Fibroblast of the conjunctiva (primary cell): Measurements from ENCODE around the gene CNPY1.
"Not testable (repeated sequence)": the region's sequence is repeated elsewhere in the genome, so short reads cannot be mapped to it uniquely, and the experiment has no call there.

Experiments
- DNase-seq: peaks from one replicate; pipeline ENCODE4 v3.0.0-alpha.2; 2010; ENCODE audit warnings: low read depth

The CNPY1 gene

DNA sequence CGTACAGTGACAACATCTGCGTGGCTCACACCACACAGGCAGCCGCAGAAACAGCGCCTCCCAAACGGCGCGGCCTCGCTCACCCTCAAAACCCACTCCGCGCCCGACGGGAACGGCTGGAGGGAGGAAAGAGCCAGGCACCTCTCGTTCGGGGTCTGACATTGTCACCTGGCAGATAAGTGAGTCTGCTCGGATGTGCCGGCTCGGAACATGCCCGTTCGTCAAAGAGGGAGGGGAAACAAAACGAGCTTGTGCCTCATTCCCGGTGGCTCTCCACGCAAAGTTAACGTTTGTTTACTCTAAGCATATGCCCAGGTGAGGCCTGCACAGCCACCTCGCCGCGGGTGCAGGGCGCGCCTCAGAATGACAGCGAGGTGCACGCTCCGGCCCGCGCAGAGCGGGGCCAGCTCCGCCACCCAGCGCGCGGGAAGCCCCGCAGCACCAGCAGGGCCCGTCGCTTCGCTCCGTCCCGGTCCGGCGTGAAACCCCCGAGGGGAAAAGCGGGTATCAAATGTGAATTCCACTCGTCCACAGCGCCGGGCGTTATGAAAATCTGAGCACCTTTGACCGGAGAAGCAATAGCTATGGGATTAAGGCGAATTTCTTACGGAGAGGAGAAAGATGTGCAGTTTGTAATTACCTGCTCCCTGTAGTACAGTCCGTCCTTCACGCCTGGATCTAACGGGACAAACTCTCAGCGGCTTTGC is 13.1 kb downstream of the CNPY1 start:
- no peak for DNase-seq

DNA sequence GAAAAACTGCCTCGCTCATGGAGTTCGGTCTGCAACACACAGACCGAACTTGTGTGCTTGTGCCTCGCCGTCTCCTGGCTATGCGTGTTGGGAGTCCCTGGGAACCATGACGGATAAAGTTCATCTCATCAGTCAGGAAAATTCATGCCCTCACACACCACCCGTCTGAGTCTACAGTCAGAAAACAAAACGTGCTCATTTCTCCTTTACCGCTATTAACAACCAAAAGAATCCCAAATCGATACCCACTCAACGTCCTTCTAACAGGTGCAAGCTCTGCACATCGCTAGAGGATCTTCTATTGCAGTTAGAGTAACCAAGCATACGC is 13.6 kb downstream of the CNPY1 start:
- DNase-seq, result no peak

DNA sequence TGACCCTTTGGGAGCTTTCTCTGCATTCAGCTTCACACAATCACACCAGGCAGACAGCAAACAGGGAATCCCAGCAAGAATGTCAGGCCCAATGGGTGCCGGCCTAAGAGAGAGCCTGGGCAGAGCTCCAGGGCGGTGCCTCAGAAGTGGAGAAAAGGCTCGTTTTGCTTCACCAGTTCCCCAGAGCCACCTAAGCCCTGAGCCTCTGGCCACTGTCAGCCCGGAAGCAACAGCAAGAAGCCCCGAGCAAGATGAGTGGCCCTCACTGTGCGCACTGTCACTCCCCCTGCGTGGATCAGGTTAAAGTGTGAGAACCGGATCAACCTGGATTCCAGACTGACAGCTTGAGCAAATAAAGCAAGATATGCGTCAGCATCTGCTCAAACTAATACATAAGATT is 14.7 kb downstream of the CNPY1 start:
- DNase-seq, result no peak

DNA sequence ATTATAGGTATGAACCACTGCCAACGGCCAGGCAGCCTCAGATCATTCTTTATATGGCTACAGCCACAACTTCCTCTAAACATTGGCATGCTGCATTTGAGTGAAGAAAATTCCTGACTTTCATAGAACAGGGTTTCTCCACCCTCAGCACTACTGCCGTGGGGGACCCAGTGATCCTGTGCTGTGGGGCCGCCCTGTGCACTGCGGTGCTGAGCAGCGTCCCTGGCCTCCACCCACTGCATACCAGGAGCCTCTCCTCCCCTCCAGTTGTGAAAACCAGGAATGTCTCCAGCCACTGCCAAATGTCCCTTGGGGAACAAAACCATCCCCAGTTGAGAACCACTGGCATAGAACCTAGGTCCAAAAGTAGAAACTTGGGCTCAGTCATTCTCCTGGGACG is 15.8 kb downstream of the CNPY1 start:
- no peak for DNase-seq

DNA sequence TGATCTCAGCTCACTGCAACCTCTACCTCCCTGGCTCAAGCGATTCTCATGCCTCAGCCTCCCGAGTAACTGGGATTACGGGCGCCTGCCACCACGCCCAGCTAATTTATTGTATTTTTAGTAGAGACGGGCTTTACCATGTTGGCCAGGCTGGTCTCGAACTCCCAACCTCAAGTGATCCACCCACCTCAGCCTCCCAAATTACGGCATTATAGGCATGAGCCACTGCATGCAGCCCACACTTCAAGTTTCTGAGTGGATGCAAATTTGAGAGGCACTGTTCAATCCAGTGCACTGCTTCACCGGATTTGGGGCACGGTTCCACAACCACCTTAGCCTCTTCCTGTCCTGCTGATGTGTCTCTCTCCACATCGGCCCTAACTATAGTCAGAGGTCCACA is 16.5 kb downstream of the CNPY1 start:
- DNase-seq, result no peak

DNA sequence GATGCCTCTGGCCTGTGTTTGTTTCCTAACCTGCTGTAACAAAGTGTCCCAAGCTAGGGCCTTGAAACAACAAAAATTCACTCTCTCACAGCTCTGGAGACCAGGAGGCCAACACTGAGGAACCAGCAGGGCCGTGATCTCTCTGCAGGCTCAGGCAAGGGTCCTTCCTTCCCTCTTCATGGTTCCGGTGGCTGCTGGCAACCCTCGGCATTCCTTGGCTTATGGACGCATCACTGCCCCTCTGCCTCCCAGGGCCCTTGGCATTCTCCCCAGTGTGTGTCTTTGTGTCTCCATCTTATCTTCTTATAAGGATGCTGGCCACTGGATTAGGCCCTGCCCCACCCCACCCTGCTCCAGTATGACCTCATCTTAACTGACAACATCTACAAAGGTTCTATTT is 17.0 kb downstream of the CNPY1 start:
- no peak for DNase-seq

DNA sequence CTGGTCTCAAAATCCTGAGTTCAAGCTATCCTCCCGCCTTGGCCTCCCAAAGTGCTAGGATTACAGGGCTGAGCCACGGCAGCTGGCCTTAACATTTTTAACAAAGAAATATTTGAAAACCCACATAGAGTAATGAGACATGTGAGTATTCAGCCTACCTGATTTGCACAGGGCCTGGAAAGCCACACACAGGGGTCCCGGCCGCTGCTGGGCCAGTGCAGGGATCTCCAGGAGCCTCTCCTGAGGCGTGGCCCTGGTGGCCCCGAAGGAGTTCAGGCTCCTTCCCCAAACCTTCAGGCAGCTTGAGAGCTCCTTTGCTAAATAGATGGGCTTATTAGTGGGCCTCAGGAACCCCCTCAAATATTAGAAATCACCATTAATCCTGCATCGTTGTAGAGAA is 18.7 kb downstream of the CNPY1 start:
- DNase-seq, result no peak

DNA sequence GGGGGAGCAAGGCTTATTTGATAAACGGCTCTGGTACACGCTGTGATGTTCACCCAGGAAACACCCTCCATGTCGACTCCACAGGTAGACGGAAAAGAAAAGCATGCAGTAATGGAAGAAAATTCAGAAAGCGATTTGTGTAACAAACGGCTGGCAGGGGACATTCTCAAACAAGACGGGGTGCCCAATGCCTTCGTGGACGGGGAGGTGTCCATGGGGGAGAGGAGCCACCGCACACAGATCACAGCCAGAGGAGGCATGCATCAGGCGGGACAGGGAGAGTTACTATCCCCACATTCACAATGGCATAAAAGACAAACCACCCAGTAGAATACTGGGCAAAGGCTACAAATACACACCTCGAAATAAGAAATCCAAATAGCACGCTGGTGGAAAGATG is 20.1 kb downstream of the CNPY1 start:
- no peak for DNase-seq

DNA sequence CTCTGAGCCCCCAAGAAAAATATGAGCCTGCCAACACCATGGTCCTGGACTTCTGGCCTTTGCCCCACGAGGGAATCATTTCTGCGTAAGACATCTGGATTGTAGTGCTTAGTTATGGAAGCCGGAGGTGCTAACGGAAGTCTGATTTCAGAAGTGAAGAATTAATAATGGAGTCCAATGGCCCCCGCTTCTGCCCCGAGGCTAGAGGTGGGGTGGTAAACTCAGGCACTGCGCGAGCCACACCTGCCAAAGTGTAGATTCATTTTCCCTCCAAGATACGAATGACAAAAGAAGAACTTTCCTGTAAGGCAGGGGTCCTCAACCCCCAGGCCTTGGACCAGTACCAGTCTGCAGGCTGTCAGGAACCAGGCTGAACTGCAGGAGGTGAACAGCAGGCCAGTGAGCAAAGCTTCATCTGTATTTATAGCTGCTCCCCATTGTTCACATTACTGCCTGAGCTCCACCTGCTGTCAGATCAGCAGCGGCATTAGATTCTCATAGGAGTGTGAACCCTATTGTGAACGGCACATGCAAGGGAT is 22.3 kb downstream of the CNPY1 start:
- DNase-seq, result no peak

DNA sequence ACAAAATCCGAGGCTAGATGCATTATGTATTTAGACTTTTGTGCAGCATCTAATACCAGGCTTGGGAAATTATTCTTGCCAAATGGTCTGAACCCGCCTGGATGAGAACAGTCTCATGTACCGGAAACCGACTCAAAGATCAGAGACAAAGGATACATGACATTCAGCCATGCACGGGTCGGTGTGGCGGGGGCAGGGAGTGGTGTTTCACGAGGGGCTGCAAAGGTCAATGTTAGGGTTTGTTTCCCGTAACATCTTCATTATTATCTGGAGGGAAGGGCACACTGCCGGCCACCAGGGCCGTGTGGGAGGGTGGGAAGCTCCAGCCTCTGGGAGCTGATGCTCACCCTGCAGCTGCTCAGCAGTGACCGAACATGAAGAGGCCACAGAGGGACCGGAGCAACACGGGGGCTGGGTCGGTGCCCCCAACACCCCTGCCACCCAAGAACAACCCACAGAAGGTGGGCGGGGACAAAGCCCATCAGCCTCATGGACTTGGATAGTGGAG is 23.1 kb downstream of the CNPY1 start:
- no peak for DNase-seq

DNA sequence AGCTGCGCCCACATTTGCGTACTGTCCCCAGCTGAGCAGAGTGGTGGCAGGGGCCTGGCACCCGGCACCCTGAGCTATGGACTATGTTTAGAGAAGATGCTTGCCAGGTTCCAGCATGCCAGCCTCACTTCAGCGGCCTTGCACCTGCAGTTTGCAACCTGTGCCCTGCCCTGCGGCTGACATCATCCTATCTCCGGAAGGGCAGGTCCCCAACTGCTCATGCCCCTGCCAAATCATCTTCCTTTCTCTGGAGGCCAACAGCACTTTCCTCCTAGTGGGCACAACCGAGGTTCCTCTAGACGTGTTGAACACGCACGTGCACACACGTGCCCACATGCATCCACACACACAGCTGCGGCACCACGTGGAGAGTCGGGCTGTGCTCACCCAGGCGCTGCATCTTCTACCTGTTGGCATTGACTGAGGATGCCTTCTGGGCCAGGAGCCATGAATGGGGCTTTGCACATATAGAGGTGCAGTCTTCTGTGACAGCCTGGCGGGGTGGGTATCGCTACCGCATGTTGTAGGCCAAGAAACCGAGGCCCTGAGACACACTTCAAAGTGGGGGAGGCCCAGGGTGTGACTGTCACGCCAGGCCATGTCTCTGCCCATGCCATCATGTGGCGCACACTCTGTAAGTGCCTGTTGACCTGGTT is 24.5 kb downstream of the CNPY1 start:
- no peak for DNase-seq

DNA sequence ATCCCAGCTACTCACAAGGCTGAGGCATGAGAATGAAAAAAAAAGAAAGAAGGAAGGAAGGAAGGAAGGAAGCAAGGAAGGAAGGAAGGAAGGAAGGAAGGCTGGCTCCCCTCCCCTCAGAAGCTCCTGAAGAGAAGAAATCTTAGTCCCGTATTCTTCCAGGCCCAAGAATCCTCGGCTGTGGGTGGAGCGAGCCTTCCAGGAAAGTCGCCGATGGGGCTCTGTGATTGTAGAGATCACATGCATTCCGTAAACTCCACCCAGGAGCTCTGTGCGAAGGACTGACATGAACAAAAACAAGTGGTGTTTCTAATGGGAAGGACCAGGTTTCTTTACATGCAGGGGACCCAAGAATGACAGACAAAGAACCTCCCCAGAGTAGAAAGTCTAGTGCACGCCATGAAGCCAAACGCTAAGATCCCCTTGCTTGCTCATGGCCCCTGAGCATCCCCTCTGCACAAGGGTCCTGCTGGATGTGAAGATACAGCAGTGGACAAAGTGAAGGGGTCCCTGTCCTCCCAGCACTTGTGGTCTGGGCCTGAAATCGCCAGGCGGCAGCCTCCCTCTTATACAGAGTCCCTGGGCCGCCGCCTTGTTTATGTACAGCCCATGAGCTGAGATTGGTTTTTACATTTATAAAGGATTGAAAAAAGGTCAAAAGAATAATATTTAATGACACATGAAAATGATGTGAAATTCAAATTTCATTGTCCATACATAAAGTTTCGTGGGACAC is 25.2 kb downstream of the CNPY1 start:
- no peak for DNase-seq

DNA sequence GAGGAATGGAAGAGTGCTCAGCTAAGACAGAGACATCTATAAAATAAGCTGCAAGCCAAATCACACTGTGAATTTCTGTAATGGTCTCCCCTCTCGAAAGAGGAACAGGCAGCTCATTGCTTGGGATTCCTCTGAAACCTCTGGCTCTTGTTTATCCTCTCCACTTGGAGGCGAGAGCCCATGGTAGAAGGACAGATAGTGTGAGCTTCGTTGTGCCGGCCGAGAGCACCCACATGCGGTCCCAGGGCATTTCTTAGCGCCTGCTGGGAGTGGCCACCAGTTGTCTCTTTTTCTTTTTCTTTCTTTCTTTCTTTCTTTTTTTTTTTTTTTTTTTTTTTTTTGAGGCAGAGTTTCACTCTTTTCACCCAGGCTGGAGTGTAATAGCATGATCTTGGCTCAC is 26.2 kb downstream of the CNPY1 start:
- DNase-seq, result no peak

DNA sequence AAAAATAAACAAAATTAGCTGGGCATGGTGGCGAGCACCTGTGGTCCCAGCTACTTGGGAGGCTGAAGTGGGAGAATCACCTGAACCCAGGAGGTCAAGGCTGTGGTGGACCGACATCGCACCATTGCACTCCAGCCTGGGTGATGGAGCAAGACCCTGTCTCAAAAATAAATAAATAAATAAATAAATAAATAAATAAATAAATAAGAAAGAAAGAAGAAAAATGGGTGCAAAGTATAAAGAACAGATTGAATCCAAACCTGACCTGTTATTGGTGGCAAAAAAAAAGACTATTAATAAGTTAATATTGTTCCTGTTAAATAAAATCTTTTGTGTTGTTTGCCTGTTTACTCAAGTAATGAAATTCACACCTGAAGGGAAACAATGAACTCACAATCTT is 27.0 kb downstream of the CNPY1 start:
- not testable (repeated sequence) for DNase-seq

DNA sequence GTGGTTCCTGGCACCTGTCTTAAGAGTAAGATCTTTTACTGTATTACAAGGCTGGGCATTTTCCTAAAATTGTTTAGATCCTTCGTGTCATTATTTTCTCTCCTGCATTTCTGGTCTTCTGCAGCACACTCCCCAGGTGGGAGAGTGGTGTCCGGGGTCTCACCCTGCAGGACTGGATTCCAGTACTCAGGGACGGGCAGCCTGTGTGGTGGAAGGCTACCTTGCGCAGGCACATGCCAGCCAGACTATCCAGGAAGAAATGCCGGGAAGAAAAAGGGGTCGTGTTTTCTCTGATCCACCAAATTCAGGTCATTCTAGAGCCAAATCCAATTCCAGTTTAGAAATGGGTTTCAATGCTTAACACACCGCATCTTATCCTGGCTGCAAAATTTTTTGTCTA is 27.7 kb downstream of the CNPY1 start:
- no peak for DNase-seq

DNA sequence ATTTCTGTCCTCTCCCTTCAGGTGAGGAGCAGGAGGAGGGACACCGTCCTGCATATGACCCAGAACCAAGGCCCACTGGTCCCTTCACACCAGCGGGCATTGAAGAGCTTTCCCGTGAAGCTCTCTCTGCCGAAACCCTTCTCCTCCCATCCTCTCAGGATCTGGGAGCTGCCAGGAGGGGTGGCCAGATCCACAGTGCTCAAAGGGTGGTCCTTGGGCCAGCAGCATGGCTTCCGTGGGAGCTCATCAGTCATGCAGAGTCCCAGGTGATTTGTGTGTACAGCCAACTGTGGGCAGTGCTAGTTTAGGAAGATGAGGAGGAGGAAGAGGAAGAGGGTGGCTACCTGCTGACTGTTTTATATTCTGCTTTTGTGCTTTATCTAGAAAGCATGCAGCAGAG is 28.4 kb downstream of the CNPY1 start:
- DNase-seq, result no peak

DNA sequence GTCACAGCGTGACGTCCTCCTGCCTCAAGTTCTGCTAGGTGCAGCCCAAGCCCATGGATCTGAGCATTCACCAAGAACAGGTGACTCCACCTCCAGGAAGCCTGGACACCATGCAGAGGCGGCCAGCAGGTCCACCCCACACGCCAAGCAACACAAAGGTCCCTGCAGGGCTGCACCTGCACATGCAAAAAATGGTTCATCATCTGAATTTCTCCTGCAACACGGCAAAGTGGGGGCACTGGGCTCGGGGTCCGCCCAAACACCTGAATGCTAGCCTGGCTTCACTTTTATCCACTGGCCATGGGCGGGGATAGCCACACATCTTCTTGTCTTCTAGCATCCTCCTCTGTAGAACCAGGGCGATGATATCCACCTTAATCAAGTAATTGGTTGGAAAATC is 28.9 kb downstream of the CNPY1 start:
- no peak for DNase-seq

DNA sequence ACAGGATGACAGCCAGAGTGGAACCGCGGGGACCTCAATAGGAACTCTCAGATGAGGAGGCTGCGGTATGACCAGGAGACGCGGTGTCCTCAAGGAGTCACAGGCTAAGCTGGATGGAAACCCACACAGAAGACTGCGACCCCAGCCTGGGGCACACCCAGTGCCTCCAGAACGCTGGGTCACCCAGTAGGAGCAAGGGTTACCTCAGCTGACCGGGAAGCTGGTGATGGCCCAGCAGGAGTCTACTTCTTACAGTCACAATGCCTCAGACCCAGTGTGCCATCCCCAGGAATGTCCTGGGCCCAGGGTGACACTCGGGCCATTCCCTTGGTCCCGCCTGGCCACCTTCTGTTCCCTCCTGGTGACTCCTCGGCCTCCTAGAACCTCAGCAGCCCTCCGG is 29.9 kb downstream of the CNPY1 start:
- DNase-seq, result no peak

DNA sequence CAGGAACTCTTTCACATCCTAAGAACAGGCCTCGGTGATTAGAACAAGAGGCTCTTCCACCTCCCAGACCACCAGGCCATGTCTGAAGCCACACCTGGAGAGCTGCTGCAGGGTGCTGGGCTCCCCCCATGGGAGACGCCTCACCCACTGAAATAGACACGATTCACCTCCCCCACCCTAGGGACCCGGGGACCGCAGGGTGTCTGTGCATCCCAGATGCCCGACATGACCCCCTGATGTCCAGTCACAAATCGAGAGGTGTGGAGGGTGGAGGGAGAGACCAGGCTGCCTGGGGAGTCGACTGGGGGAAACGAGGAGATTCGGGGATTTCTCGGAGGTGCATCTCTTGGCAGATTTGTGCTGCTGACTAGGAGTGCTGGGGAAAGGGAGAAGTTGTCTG is 31.0 kb downstream of the CNPY1 start:
- no peak for DNase-seq

DNA sequence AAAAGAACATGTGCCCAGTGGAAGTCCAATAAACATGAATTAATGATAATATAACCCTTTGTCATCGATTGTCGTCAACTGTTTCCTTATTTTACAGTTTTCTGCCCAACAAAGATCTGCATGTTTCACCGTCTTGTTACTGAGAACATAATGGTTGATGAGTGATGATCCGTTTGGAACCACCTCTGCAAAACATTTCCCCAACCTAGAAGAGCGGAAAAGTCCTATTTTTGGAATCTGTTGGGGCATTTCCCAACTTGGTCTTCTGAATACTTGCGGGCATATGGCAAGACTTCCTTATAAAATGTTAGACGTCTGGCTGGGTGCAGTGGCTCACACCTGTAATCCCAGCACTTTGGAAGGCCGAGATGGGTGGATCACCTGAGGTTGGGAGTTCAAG is 32.1 kb downstream of the CNPY1 start:
- no peak for DNase-seq

DNA sequence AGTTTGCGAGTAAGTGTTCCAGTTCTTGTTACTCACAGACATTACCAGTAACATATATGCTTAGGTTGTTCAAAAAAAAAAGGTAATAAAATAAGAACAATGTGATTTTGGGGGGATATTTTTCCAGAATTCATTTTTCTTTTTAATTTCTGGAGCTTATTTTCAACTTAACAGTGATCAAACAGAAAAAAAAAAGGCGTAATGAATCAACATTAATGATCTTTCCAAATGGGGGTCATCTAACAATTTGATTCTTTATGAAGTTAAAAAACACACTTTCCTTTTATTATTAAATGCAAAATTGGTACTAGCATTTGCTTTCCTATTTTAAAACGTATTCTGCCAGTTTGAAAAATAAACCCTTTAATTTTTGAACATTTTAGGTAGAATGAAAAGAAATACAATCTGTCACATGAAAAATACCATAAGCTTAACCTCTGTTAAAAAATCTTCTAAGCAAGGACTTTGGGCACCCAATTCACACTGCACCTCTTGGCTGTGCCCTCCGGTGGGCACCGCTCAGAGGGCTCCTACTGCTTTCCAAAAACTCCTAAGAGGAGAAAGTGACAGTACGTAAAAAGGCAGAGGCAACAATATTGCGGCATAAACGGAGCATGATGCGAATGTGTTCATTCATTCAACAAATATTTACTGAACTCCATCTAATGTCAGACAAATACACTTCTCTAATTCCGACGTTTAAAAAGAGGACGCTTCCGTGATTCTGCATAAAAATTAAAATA is 32.6 kb downstream of the CNPY1 start:
- DNase-seq, result no peak

DNA sequence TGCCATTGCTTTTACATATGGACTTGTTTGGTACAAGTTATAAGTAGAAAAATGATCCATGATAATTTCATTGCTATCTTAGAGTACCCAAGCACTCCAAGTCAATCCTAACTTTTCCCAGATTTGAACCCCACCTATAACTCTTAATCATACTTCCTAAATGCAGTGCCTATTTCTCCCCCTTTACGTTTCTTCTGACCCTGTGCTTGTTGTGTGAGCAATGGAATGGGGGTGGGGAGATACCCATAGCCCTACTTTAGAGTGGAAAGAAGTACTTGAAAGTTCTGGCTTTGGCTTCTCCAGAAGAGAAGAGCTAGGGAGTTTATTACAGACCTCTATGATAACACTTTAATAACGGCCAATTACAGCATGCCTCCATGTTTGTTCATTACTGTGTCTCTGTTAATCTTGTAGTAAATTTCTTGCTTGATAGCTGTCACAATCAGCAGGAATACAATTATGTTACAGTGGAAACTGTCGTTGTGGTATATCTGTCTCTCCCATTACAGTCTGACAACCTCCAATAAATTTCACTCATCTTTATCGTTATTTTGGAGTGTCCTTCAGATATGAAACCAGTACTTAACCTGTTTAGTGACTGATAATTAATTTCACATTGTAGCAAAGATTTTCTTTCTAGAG is 34.0 kb downstream of the CNPY1 start:
- DNase-seq, result no peak
